Esophagus squamous epithelium (tissue), 5 donors: ENCODE data around the gene MXD3. TPM values are rescaled to one million over a fixed set of nuclear protein-coding genes. Genes with fewer than 3 reads are reported as not detected.

Source experiments
- DNase-seq: peaks from one replicate; lab custom pipeline; 2025; lab: John Stamatoyannopoulos, UW
- H3K27ac ChIP-seq, 4 donors: fragments of 200-600 bp; sonication (generic); one replicate each; pipeline ENCODE4 v1.5.1; 2016 to 2019; ENCODE audit warnings: mild to moderate bottlenecking in 1 of 4
- H3K27me3 ChIP-seq, 4 donors: fragments of 200-600 bp; sonication (generic); 1 replicate in 3 of 4; 2 replicates in 1 of 4; pipeline versions ENCODE4 v1.5.1 to v1.6.0; 2017 to 2021; ENCODE audit warnings: antibody characterized with exemption in 1 of 4
- H3K36me3 ChIP-seq, 3 donors: fragments of 200-600 bp; sonication (generic); one replicate each; pipeline ENCODE4 v1.5.1; 2016 to 2019
- H3K4me1 ChIP-seq, 3 donors: fragments of 200-600 bp; sonication (generic); one replicate each; pipeline ENCODE4 v1.5.1; 2017 to 2019
- H3K4me3 ChIP-seq, 4 donors: fragments of 200-600 bp; sonication (generic); 1 replicate in 3 of 4; 2 replicates in 1 of 4; pipeline ENCODE4 v1.5.1; 2016 to 2019; ENCODE audit warnings: mild to moderate bottlenecking in 2 of 4, moderate library complexity in 1 of 4
- H3K9me3 ChIP-seq, 3 donors: fragments of 200-600 bp; sonication (generic); one replicate each; pipeline ENCODE4 v1.5.1; 2016 to 2019
- POLR2A ChIP-seq, 4 donors: fragments of 450-650 bp; IDR thresholded peaks; one replicate each; pipeline ENCODE4 v1.6.1; 2017; ENCODE audit warnings: antibody characterized with exemption in 4 of 4, mild to moderate bottlenecking in 4 of 4, moderate library complexity in 3 of 4
- WGBS, 2 donors: methylation state at CpG; one replicate each; pipeline ENCODE4 v1.1.5; 2018; 5-methylcytosine and 5-hydroxymethylcytosine counted together
- intact Hi-C: fragments of 100-400 bp; cut with DNase I; formaldehyde crosslinking; loops from one replicate; pipeline ENCODE4 v1.15.0; 2022
- total RNA-seq, 4 donors: library from RNA; depleted of rRNA; stranded (reverse); fragments of >200 nt; gene quantifications; one replicate each; pipeline ENCODE4 v1.1.0, GENCODE V29; 2016
- TF ChIP-seq, protein P1 (sequence below), 6 experiments: fragments of 450-650 bp in 4 of 6; fragments of 200-600 bp in 2 of 6; sonication (generic) in 2 of 6; IDR thresholded peaks; one replicate each; pipeline ENCODE4 v1.5.1; 2016 to 2019; ENCODE audit warnings: antibody characterized with exemption in 6 of 6, mild to moderate bottlenecking in 4 of 6, moderate library complexity in 4 of 6
- donor health status: DM: yes; HTN: yes; CAD: no.

MXD3 gene
- total RNA-seq, 4 donors from 2014 or later, result 7.4 to 15.3 (median 9.5) TPM

DNA sequence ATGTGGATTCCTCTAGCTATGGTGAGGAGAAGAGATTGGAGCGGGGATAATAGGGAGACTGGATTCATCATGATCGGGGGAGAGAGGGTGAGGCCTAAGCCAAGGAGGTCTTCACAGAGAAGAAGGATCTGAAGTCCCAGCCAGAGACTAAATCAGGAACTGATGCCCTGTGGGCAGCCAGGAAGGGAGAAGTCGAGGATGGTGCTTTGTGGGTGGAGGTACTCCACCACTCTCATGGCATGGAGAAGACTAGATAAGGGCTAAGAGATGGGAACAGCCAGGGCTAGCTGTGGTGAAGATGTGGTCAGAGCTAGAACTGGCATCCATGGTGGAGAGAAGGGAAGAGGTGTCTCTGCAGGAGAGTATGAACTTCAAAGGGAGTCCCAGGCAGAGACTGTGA, 43.0 kb upstream of the MXD3 start:
- Histone ChIP-seq H3K4me1 (peaks cover 27 to 54% (median 40%) of the 10 kb centered on the region in 3 donors), H3K36me3 (peaks cover 0 to 4% (median 0%) of the 10 kb centered on the region in 3 donors), H3K4me3 (no peak overlapping the region), H3K27me3 (no peaks in the 10 kb centered on the region), H3K27ac (no peak overlapping the region), H3K9me3 (no peaks in the 10 kb centered on the region)
- intact Hi-C loops, result no loop called here
- DNase-seq, result no peak
- WGBS, 2 donors, result 74 to 81% methylated on average over 3 of the region's 3 CpGs
- TF ChIP-seq POLR2A (IDR thresholded peaks at IDR 0.05), result no peak
- TF ChIP-seq, protein P1, sequence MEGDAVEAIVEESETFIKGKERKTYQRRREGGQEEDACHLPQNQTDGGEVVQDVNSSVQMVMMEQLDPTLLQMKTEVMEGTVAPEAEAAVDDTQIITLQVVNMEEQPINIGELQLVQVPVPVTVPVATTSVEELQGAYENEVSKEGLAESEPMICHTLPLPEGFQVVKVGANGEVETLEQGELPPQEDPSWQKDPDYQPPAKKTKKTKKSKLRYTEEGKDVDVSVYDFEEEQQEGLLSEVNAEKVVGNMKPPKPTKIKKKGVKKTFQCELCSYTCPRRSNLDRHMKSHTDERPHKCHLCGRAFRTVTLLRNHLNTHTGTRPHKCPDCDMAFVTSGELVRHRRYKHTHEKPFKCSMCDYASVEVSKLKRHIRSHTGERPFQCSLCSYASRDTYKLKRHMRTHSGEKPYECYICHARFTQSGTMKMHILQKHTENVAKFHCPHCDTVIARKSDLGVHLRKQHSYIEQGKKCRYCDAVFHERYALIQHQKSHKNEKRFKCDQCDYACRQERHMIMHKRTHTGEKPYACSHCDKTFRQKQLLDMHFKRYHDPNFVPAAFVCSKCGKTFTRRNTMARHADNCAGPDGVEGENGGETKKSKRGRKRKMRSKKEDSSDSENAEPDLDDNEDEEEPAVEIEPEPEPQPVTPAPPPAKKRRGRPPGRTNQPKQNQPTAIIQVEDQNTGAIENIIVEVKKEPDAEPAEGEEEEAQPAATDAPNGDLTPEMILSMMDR (IDR thresholded peaks at IDR 0.05), result no peak

DNA sequence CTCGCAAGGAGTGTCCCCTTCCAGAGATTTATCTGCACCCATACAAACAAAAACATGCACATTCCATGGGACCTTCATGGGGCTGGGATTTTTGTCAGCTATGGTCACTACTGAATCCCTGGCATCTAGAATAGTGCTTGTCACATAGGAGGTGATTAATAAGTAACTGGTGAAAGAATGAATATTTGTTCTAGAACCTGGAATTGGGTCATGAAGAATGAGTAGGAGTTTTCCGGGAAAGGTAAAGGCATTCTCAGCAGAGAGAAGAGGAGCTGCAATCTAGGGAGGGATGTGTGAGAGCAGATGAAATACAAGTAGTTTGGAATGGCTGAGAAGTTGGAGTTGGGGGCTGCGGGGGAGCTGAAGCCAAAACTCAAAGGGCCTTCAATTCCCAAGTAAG, 42.6 kb upstream of the MXD3 start:
- WGBS, 2 donors, result 86 to 89% methylated on average over 3 of the region's 3 CpGs
- no peaks in the 10 kb centered on the region for H3K27me3 ChIP-seq
- H3K4me3 ChIP-seq, result no peak overlapping the region
- no peaks in the 10 kb centered on the region for H3K9me3 ChIP-seq
- TF ChIP-seq POLR2A (IDR thresholded peaks at IDR 0.05), result no peak
- TF ChIP-seq, protein P1 (IDR thresholded peaks at IDR 0.05), result no peak
- no peak for DNase-seq
- H3K4me1 ChIP-seq, result peaks cover 32 to 54% (median 44%) of the 10 kb centered on the region in 3 donors
- peaks cover 0 to 9% (median 0%) of the 10 kb centered on the region in 3 donors for H3K36me3 ChIP-seq
- intact Hi-C loops, result no loop called here
- H3K27ac ChIP-seq, result no peak overlapping the region

DNA sequence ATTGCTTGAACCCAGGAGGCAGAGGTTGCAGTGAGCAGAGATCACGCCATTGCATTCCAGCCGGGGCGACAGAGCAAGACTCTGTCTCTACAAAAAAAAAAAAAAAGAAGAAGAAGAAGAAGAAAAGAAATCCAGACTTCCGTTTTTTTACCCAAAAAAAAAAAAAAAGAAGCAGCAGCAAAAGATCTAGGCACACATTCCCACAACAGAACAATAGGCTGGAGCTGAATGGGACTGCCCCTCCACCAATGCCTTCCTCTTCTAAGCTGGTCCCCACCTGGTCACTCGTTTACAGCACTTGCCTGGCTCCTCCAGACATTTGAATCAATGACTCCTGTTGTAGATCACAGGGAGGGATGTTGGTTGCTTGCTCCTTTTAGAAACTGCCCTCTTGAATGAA, 41.4 kb upstream of the MXD3 start:
- no peaks in the 10 kb centered on the region for H3K9me3 ChIP-seq
- H3K4me3 ChIP-seq, result no peak overlapping the region
- H3K27ac ChIP-seq, result no peak overlapping the region
- H3K27me3 ChIP-seq, result no peaks in the 10 kb centered on the region
- TF ChIP-seq, protein P1 (IDR thresholded peaks at IDR 0.05), result no peak
- TF ChIP-seq POLR2A (IDR thresholded peaks at IDR 0.05), result no peak
- 59 to 69% methylated on average over 2 to 4 of the region's 5 CpGs for WGBS, 2 donors
- intact Hi-C loops, result no loop called here
- peaks cover 0 to 17% (median 0%) of the 10 kb centered on the region in 3 donors for H3K36me3 ChIP-seq
- no peak for DNase-seq
- peaks cover 29 to 54% (median 38%) of the 10 kb centered on the region in 3 donors for H3K4me1 ChIP-seq

DNA sequence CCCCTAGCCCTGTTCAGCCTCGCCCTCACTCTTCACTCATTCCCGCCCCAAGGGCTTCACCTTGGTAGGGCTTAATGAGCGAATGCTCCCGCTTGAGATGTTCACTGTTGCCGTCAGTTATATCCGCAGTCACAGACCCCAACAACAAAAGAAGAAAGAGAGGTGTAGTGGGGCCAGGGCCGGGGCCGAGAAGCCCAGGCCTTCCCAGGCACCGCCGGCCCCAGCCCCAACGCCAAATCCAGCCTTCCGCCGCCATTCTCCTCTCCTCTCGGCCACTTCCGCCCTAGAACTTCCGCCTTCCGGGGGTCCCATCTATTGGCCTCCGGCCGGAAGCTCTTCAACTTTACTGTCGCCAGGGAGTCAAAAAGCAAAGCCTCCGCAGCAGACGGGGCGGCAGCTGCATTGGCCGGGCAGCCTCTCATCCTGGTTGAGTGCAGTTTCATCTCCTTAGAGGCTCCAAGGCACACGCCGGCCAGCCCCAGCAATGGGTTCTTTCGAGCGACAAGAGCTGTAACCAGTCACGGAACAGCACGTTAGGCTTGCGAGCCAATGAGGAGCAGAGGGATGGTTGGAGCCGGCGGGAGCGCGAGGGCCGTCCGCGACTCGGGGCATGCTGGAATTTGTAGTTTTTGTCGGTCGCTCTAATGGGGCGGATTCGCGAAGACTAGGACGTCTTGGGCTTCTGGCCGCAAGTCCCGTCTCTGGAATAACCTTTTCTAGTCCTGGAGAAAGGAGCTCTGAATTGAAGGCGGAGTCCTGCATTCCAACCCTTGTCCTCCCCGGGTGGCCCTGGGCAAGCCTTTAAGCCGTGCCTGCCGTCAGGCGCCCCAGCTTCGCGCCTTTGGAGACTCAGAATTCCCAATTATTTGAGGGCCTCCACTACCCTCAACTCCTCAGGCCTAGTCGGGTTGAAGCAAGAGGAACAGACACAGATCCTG, 40.0 kb upstream of the MXD3 start, which contains the start of gene LMAN2:
Gene LMAN2 (minus strand): TSS at position 277 of the 938 bp plus-strand sequence. CDS start 21 bp downstream, at position 256.
- intact Hi-C loops, result no loop called here
- peaks cover 34 to 54% (median 35%) of the 10 kb centered on the region in 3 donors for H3K4me1 ChIP-seq
- H3K9me3 ChIP-seq, result no peaks in the 10 kb centered on the region
- H3K27me3 ChIP-seq, result no peaks in the 10 kb centered on the region
- H3K4me3 ChIP-seq, result peak within 1 kb of the TSS; percentile 57 to 90 (median 70)
- DNase-seq, result peak; percentile 82
- TF ChIP-seq, protein P1 (IDR thresholded peaks at IDR 0.05), result peak in 1 of 6 experiments; percentile 29
- peak in 3 of 4 donors; percentile 30 to 65 (median 49) for TF ChIP-seq POLR2A (IDR thresholded peaks at IDR 0.05)
- H3K27ac ChIP-seq, result peak within 1 kb of the TSS; percentile 88 to 96 (median 90)
- peaks cover 0 to 32% (median 0%) of the 10 kb centered on the region in 3 donors for H3K36me3 ChIP-seq
- 8 to 9% methylated on average over 20 to 25 of the region's 55 CpGs for WGBS, 2 donors
